DMS53 treated with DMSO at 0.1 percent for 48 hours (cell line): ENCODE data around the gene MYO1D.
"Not testable (repeated sequence)": the region's sequence is repeated elsewhere in the genome, so short reads cannot be mapped to it uniquely, and the experiment has no call there.

ENCODE experiments used
- DNase-seq: peaks from one replicate; lab custom pipeline; 2025; ENCODE audit not compliant: unreplicated experiment; lab: John Stamatoyannopoulos, UW

Gene MYO1D

GRCh38 chr17:32481193-32481592, 395.7 kb downstream of the MYO1D start:
- no peak for DNase-seq

- no peak for DNase-seq
Observed at GRCh38 chr17:32479074-32479617, 397.8 kb downstream of the MYO1D start.

GRCh38 chr17:32477220-32477619, 399.7 kb downstream of the MYO1D start:
- no peak for DNase-seq

GRCh38 chr17:32475258-32475657, 401.7 kb downstream of the MYO1D start:
- DNase-seq, result no peak

- DNase-seq, result no peak
Observed at GRCh38 chr17:32471652-32472051, 405.3 kb downstream of the MYO1D start.

GRCh38 chr17:32470405-32471167, 406.3 kb downstream of the MYO1D start:
- no peak for DNase-seq

GRCh38 chr17:32467949-32468348, 409.0 kb downstream of the MYO1D start:
- DNase-seq, result no peak

- DNase-seq, result no peak
Observed at GRCh38 chr17:32464374-32464773, 412.6 kb downstream of the MYO1D start.

GRCh38 chr17:32463304-32463703, 413.6 kb downstream of the MYO1D start:
- no peak for DNase-seq

GRCh38 chr17:32461853-32462617, 414.9 kb downstream of the MYO1D start:
- peak; percentile 23 for DNase-seq

GRCh38 chr17:32461498-32461852, 415.4 kb downstream of the MYO1D start:
- DNase-seq, result no peak

GRCh38 chr17:32460054-32460453, 416.9 kb downstream of the MYO1D start:
- DNase-seq, result no peak

- DNase-seq, result no peak
Observed at GRCh38 chr17:32458371-32458770, 418.6 kb downstream of the MYO1D start.

- no peak for DNase-seq
Observed at GRCh38 chr17:32453370-32453769, 423.6 kb downstream of the MYO1D start.

GRCh38 chr17:32452281-32452680, 424.6 kb downstream of the MYO1D start:
- DNase-seq, result no peak

GRCh38 chr17:32451879-32452278, 425.0 kb downstream of the MYO1D start:
- no peak for DNase-seq

- not testable (repeated sequence) for DNase-seq
Observed at GRCh38 chr17:32450379-32450778, 426.5 kb downstream of the MYO1D start.

GRCh38 chr17:32449963-32450362, 427.0 kb downstream of the MYO1D start:
- no peak for DNase-seq

GRCh38 chr17:32446949-32447348, 430.0 kb downstream of the MYO1D start:
- no peak for DNase-seq

GRCh38 chr17:32445971-32446370, 431.0 kb downstream of the MYO1D start:
- no peak for DNase-seq

- no peak for DNase-seq
Observed at GRCh38 chr17:32445497-32445896, 431.4 kb downstream of the MYO1D start.

- no peak for DNase-seq
Observed at GRCh38 chr17:32445074-32445415, 431.9 kb downstream of the MYO1D start.
